NCI-H82 treated with DMSO at 0.1 percent for 48 hours (cell line): ENCODE results near the gene MARS1.
"Not testable (repeated sequence)": the region's sequence is repeated elsewhere in the genome, so short reads cannot be mapped to it uniquely, and the experiment has no call there.

Experiments used
- DNase-seq: peaks from one replicate; lab custom pipeline; 2025; ENCODE audit not compliant: unreplicated experiment; lab: John Stamatoyannopoulos, UW

The MARS1 gene

DNA sequence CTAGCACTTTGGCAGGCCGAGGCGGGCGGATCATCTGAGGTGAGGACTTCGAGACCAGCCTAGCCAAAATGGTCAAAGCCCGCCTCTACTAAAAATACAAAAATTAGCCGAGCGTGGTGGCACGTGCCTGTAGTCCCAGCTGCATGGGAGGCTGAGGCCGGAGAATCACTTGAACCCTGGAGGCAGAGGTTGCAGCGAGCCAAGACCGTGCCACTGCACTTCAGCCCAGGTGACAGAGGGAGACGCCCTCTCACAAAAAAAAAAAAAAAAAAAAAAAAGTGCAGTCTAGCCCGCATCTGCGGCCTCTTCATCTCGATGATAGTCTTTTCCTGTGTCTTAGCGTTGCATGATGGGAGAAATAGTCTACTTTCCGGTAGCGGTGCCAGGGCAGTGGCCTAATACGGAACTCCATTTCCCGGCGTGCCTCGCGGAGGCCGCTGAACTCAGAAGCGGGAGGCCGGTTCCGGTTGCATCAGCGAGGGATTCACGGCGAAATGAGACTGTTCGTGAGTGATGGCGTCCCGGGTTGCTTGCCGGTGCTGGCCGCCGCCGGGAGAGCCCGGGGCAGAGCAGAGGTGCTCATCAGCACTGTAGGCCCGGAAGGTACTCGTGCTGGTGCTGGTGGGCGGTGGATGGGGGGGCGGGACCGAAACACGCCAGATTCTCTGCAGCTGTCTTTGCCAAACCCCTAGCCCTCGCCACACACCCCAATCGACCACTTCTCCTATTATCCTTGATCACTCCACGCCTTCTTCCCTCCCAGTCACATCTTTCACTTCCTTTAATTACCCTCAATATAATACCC is at the start of gene MARS1:
MARS1 (plus strand) TSS at position 472 of the 805 bp plus-strand sequence; CDS start at position 495, 23 bp downstream.
- peak; percentile 92 for DNase-seq

DNA sequence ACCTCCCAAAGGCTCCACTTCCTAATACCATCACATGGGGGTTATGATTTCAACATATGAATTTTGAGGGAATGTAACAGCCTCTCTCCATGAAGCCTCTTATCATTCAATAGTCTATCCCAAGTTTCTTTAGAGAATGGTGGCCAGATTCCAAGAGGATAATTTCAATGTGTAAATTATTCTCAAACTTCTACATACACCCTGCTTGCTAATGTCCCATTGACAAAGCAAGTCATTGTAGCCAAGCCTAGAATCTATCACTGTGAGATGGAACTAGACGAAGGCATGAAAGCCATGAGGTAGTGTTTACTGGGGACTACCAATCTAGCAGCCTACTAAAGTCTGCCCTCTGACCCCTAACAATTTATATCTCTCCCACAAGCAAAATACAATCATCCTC is 49.5 kb upstream of the MARS1 start:
- DNase-seq: no peak

DNA sequence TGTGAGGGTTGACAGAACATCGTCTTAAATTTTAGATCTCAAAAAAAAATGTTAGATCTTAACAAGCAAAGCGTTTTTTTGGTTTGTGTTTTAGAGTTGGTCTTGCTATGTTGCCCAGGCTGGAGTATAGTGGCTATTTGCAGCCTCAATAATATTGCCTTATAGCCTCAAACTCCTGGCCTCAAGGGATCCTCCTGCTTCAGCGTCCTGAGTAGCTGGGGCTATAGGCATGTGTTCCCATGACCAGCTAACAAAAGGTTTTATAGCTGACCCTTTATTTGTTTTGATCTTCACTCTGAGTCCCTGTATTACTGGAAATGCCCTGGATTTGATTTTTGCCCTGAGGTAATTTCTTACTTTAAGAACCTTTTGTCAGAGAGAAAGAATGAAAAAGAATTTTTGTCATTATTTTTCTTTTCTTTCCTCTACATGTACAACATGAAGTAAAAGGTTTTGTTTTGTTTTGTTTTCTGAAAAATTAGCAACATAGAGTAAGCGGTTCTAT is 48.1 kb upstream of the MARS1 start:
- DNase-seq: no peak

DNA sequence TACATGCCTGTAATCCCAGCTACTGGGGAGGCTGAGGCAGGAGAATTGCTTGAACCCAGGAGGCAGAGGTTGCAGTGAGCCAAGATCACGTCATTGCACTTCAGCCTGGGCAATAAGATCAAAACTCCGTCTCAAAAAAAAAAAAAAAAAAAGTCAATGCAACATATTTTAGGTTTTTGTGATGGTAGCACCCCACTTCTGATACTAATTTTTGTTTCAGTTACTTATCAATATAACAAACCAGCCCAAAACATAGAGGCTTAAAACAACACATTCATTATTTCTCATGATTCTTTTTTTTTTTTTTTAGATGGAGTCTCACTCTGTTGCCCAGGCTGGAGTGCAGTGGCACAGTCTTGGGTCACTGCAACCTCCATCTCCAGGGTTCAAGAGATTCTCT is 46.5 kb upstream of the MARS1 start:
- DNase-seq: not testable (repeated sequence)

DNA sequence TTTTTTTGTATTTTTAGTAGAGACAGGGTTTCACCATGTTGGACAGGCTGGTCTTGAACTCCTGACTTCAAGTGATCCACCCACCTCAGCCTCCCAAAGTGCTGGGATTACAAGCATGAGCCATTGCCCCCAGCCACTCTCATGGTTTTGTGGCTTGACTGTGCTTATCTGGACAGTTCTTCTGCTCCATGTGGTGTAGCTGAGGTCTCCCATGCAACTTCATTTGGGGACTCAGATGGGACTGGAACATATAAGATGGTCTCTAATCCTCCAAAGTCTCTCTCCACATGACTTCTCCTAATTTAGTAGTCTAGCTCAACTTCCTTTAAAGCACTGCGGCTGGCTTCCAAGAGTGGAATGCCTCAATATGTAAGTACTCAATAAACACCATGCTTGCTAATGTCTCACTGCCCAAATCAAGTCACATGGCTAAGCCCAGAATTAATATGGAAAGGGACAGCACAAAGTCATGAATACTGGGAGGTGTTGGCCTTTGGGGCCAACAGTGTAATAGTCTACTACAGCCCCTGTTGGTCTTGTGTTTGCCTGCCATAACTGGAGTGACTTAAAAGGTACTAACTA is 45.9 kb upstream of the MARS1 start:
- DNase-seq: no peak

DNA sequence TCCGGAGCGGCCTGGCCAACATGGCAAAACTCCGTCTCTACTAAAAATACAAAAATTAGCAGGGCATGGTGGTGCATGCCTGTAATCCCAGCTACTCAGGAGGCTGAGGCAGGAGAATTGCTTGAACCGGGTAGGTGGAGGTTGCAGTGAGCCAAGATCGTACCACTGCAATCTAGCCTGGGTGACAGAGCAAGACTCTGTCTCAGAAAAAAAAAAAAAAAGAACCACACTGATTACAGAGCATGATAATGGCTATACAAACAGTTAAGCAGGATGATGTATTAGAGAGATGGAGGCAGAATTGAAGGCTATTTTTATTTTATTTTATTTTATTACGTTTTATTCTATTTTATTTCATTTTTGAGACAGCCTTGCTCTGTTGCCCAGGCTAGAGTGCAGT is 43.5 kb upstream of the MARS1 start:
- DNase-seq: not testable (repeated sequence)

DNA sequence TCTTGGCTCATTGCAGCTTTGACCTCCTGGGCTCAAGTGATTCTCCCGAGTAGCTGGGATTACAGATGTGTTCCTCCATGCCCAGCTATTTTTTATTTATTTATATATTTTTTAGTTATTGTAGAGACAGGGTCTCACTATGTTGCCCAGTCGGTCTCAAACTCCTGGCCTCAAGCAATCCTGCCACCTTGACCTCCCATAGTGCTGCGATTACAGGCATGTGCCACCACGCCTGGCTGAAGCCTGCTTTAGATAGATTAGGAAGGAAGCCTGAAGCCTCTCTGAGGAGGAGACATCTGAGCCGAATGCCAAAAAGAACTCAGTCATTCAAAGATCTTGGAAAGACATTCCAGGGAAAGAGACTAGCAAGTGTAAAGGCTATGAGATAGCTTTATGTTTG is 43.1 kb upstream of the MARS1 start:
- no peak for DNase-seq

DNA sequence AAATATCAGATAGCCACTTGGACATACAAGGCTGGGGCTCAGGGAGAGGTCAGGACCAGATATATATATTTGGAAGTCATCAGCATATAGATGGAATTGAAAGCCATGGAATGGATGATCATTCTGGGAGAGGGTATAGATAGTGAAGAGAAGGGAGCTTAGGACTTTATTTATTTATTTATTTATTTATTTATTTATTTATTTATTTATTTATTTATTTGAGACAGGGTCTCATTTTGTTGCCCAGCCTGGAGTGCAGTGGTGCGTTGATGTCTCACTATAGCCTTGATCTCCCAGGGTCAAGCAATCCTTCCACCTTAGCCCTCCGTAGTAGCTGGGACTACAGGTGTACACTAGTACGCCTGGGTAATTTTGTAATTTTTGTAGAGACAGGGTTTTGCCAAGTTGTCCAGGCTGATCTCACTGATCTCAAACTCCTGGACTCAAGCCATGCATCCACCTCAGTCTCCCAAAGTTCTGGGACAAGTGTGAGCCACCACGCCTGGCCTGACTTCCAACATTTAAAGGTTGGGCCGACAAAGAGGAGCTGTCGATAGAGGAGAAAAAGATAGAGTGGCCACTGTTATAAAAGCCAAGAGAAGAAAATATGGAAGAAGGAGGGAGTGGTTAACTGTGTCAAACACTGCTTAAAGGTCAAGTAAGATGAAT is 41.4 kb upstream of the MARS1 start:
- no peak for DNase-seq

DNA sequence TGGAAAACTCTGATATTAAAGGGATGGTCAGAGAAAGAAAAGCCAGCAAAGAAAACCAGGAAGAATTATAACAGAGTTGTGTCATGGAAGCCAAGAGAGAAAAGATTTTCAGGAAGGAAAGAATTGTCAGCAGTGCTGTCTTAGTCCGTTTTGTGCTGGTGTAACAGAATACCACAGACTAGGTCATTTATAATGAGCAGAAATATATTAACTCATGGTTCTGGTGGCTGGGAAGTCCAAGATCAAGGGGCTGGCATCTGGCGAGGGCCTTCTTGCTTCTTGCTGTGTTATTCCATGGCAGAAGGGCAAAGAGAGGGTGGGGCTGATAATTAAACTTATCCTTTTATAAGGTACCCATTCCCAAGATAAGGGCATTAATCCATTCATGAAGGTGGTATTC is 39.2 kb upstream of the MARS1 start:
- DNase-seq: no peak

DNA sequence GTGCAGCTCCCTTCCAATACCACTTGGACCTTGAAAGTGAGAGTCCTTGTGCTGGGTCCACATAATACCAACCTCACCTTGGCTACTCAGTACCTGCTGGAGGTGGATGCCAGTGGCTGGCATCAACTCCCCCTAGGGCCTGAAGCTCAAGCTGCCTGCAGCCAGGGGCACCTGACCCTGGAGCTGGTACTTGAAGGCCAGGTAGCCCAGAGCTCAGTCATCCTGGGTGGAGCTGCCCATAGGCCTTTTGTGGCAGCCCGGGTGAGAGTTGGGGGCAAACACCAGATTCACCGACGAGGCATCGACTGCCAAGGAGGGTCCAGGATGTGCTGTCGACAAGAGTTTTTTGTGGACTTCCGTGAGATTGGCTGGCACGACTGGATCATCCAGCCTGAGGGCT is 38.5 kb upstream of the MARS1 start:
- no peak for DNase-seq

DNA sequence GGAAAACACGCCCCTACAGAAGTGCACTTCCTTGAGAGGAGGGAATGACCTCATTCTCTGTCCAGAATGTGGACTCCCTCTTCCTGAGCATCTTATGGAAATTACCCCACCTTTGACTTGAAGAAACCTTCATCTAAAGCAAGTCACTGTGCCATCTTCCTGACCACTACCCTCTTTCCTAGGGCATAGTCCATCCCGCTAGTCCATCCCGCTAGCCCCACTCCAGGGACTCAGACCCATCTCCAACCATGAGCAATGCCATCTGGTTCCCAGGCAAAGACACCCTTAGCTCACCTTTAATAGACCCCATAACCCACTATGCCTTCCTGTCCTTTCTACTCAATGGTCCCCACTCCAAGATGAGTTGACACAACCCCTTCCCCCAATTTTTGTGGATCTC is 37.8 kb upstream of the MARS1 start:
- no peak for DNase-seq

DNA sequence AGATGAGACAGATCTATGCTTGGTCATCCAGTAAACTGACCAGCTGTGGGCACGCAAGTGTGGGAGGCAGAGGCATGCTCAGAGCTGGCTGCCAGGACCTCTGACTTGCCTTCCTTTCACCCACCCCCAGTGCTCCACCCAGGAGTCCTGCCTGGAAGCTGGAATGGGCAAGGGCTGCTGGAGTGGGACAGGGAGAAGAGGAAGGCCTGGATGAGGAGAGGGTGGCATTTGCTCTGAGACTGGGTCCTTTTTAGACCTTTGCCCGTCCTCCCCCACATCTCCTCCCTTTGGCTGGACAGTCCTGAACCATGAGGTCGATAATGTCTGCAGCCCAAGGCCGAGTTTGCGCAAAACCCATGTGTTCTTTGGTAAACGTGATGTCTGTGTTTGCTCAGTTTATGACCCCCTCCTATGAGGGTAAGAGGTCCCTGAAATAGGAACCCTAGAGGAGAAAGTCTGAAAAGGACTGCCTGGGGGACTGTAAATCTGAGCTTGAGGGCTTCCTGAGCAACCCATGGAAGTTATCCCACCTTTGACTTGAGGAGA is 36.6 kb upstream of the MARS1 start:
- DNase-seq: no peak

DNA sequence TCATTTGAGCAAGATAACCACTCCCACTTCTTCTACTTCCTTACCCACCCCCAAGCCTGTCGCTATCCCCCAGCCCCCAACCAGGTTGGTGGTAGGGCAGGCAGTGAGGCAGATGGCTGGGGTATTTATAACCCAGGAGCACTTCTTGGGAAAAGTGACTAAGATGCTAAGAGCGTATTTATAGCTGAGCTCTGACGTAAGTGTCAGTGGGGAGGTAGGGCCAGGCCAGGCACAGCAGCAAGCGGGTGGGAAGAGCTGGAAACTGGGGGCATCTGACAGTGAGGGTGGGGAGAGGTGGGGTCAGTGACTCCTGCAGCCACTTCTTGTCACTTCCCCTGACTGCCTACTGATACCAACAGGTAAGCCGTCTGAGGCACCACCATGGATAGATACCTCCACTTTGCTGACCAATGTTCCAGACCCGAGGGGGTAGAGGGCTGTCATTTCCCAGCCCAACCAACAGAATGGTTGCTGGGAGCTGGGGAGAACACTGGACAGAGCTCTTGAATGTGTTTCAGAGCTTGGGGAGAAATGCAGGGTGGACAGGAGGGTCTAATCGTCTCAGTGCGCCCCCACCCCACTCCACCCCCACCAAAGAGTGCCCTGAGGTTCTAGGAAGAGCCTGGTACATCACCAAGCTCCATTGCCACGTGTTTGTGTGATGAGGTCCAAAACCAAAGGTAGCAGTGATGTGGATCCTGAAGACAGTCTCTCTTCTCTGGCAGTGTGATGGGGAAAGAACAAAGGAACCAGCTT is 35.5 kb upstream of the MARS1 start:
- peak; percentile 96 for DNase-seq

DNA sequence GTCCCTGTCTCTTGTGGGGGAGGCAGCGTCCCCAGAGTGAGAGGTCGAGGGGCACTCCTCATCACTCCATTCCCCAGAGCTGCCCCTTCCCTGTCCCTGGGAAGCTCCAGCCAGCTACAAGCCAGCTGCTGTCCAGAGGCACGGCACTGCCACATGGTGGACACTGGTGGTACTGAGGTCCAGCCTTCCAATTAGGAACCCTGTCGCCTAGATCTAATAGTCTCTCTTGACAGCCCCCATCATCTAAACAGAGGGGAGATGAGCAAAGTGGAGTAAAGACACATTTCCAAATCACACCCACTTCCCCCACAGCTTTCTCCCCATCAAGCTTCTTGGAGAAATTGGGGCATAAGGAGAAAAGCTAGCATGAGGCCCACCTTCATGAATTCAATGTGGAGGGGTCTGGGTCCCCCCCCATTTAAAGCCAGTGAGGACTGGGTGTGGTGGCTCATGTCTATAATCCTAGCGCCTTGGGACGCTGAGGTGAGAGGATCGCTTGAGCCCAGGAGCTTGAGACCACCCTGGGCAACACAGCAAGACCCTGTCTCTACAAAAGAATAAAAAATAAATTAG is 34.8 kb upstream of the MARS1 start:
- peak; percentile 74 for DNase-seq

DNA sequence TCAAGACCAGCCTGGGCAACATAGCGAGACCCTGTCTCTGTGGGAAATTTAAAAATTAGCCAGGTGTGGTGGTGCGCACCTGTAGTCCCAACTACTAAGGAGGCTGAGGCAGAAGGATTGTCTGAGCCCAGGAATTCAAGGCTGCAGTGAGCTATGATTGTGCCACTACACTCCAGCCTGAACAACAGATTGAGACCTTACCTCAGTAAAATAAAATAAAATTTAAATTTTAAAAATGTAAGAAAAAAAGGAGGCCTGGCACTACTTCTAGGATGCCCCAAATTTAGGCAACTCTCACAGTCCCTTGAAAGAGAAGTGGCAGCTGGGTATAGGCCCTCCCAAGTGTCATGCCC is 33.7 kb upstream of the MARS1 start:
- no peak for DNase-seq

DNA sequence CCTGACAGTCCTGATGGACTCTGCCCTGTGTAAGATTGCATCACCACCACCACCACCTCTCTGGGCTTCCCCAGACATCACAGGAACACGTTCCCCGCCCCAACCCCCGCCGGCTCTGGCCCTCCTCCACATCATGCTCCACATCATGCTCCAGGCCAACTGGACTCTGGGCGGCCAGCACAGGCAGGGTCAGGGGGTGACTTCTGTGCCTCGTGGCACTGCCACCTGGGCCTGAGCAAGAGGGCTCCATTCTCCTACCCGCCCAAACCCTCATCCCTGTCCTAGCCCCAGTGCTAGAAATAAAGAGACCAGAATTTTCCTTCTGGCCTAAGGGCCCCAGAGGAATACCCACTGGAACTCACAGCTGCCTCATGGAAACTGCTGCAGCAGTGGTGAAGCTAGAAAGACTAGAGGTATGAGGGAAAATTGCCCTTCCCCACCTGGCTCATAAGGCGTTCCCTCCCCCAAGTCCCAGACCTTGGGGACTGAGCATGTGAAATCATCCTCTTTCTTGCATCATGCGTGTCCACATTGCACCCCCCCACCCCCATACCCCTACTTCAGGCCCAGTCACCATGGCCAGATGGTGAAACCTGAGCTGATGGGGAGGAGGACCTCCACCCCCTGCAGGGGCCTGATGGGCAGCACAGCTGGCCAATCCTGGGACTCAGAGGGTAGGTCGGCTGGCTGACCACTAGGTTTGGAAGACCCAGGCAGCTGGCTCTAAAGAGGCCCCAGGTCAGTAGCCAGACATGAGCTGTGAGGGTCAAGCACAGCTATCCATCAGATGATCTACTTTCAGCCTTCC is 33.1 kb upstream of the MARS1 start, which contains the start of gene INHBE:
INHBE (plus strand) TSS at position 742 of the 808 bp plus-strand sequence. CDS start 230 bp downstream, outside the sequence.
- peak; percentile 93 for DNase-seq

DNA sequence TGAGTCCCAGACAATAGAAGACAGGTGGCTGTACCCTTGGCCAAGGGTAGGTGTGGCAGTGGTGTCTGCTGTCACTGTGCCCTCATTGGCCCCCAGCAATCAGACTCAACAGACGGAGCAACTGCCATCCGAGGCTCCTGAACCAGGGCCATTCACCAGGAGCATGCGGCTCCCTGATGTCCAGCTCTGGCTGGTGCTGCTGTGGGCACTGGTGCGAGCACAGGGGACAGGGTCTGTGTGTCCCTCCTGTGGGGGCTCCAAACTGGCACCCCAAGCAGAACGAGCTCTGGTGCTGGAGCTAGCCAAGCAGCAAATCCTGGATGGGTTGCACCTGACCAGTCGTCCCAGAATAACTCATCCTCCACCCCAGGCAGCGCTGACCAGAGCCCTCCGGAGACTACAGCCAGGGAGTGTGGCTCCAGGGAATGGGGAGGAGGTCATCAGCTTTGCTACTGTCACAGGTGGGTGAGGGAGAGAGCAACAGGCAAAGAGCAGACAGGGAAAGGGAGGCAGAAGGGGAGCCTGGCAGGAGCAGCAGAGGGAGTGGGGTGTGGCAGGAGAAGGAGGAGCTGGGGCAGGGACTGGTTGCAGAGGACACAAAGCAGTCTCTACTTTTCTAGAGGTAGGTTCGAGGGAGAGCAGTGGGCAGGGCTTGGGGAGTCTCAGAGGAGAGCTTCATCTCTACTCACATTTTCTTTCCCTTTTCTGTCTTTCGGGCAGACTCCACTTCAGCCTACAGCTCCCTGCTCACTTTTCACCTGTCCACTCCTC is 32.3 kb upstream of the MARS1 start:
- DNase-seq: peak; percentile 93

DNA sequence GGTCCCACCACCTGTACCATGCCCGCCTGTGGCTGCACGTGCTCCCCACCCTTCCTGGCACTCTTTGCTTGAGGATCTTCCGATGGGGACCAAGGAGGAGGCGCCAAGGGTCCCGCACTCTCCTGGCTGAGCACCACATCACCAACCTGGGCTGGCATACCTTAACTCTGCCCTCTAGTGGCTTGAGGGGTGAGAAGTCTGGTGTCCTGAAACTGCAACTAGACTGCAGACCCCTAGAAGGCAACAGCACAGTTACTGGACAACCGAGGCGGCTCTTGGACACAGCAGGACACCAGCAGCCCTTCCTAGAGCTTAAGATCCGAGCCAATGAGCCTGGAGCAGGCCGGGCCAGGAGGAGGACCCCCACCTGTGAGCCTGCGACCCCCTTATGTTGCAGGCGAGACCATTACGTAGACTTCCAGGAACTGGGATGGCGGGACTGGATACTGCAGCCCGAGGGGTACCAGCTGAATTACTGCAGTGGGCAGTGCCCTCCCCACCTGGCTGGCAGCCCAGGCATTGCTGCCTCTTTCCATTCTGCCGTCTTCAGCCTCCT is 31.6 kb upstream of the MARS1 start:
- peak; percentile 80 for DNase-seq
